SU-DHL-6 (cell line): Measurements from ENCODE around the gene KIFC3.

Source experiments
- EZH2phosphoT487 ChIP-seq: fragments of 200-600 bp; sonication (generic), shearing (Covaris generic); conservative IDR thresholded peaks from 2 replicates; pipeline ENCODE4 v1.6.1; 2018; ENCODE audit warnings: mild to moderate bottlenecking, antibody characterized with exemption, low read length, moderate library complexity, mixed read lengths
- TF ChIP-seq, protein P1 (sequence below): fragments of 200-600 bp; sonication (generic); IDR thresholded peaks from one replicate; pipeline ENCODE4 v1.5.1; 2017; ENCODE audit warnings: antibody characterized with exemption, mild to moderate bottlenecking, low read length, moderate library complexity; ENCODE audit not compliant: insufficient read depth, poor library complexity, severe bottlenecking

DNA sequence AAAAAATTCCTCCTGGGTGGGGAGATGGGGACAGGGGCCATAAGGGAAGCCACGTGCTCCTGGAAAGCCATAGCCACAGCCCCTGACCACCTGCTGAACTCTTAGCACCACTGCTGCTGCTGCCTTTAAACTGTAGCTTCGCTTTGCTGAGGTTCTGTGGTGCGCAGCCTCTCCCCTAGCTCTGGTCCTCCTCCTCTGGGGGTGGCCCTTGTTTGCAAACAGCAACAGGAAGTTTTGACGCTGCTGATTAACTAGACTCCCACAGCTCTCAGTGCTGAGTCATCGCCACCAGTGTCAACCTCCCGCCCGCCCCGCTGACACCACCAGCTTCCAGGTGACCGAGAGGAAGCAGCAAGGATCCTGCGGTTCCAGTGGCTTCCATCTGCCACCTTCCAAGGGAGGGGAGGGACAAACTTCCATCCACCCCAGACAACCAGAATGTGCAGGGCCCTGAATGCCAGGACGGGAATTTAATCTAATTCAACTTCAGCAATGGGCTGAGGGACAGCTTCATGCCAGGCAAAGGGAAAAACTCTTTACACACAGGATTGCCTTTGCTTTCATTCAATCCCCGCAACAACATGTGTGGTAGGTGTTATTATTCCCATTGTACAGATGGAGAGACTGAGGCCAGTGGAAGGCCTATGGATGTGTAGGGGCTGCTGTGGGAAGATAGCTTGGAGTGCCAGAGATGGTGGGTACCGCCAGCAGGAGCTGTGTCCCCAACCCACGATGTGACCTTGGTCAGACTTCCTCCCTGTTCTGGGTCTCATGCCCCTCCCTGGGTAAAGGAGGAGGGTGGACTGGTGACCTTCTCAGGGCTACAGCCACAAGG lies 8.1 kb upstream of the KIFC3 start:
- TF ChIP-seq, protein P1, sequence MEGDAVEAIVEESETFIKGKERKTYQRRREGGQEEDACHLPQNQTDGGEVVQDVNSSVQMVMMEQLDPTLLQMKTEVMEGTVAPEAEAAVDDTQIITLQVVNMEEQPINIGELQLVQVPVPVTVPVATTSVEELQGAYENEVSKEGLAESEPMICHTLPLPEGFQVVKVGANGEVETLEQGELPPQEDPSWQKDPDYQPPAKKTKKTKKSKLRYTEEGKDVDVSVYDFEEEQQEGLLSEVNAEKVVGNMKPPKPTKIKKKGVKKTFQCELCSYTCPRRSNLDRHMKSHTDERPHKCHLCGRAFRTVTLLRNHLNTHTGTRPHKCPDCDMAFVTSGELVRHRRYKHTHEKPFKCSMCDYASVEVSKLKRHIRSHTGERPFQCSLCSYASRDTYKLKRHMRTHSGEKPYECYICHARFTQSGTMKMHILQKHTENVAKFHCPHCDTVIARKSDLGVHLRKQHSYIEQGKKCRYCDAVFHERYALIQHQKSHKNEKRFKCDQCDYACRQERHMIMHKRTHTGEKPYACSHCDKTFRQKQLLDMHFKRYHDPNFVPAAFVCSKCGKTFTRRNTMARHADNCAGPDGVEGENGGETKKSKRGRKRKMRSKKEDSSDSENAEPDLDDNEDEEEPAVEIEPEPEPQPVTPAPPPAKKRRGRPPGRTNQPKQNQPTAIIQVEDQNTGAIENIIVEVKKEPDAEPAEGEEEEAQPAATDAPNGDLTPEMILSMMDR = no peak
- TF ChIP-seq EZH2phosphoT487 = no peak
